Parathyroid adenoma (tissue), 2 donors: ENCODE results near the gene NME7.

Experiments used
- H2AFZ ChIP-seq: fragments of 300-600 bp; sonication (generic); one replicate; pipeline ENCODE4 v1.7.0; 2017; ENCODE audit warnings: antibody characterized with exemption, mild to moderate bottlenecking
- H3K27ac ChIP-seq: fragments of 300-600 bp; sonication (generic); one replicate; pipeline ENCODE4 v1.7.0; 2017
- H3K27me3 ChIP-seq: fragments of 300-600 bp; sonication (generic); one replicate; pipeline ENCODE4 v1.7.0; 2017; ENCODE audit warnings: low read length; ENCODE audit not compliant: control insufficient read depth, insufficient read depth
- H3K36me3 ChIP-seq: fragments of 300-600 bp; sonication (generic); one replicate; pipeline ENCODE4 v1.7.0; 2017; ENCODE audit warnings: low read length; ENCODE audit not compliant: control insufficient read depth, insufficient read depth
- H3K4me1 ChIP-seq: fragments of 300-600 bp; sonication (generic); one replicate; pipeline ENCODE4 v1.7.0; 2017; ENCODE audit warnings: control low read depth
- H3K4me2 ChIP-seq: fragments of 300-600 bp; sonication (generic); one replicate; pipeline ENCODE4 v1.7.0; 2017; ENCODE audit warnings: low read length
- H3K4me3 ChIP-seq: fragments of 300-600 bp; sonication (generic); one replicate; pipeline ENCODE4 v1.7.0; 2017; ENCODE audit warnings: low read depth, low read length
- H3K79me2 ChIP-seq: fragments of 300-600 bp; sonication (generic); one replicate; pipeline ENCODE4 v1.7.0; 2017; ENCODE audit warnings: control low read depth
- H3K9ac ChIP-seq: fragments of 300-600 bp; sonication (generic); one replicate; pipeline ENCODE4 v1.7.0; 2017; ENCODE audit warnings: mild to moderate bottlenecking
- H3K9me3 ChIP-seq: fragments of 300-600 bp; sonication (generic); one replicate; pipeline ENCODE4 v1.7.0; 2017; ENCODE audit warnings: low read length; ENCODE audit not compliant: control insufficient read depth
- CTCF ChIP-seq: fragments of 300-600 bp; sonication (generic); IDR thresholded peaks from one replicate; pipeline ENCODE4 v1.7.0; 2017; ENCODE audit warnings: antibody characterized with exemption, mild to moderate bottlenecking
- donor health status: primary hyperparathyroidism.

NME7 gene

GRCh38 chr1:169392406-169392805 lies 24.8 kb upstream of the NME7 start:
- Histone ChIP-seq H3K27ac (no peak overlapping the region), H2AFZ (no peak overlapping the region), H3K36me3 (no peaks in the 10 kb centered on the region), H3K4me2 (no peak overlapping the region), H3K4me1 (no peaks in the 10 kb centered on the region), H3K79me2 (no peaks in the 10 kb centered on the region), H3K27me3 (no peaks in the 10 kb centered on the region), H3K9ac (no peak overlapping the region), H3K4me3 (no peak overlapping the region), H3K9me3 (no peaks in the 10 kb centered on the region)
- TF ChIP-seq CTCF: no peak

- Histone ChIP-seq H3K4me2 (no peak overlapping the region), H3K27me3 (no peaks in the 10 kb centered on the region), H3K4me1 (no peaks in the 10 kb centered on the region), H3K27ac (no peak overlapping the region), H3K36me3 (no peaks in the 10 kb centered on the region), H3K4me3 (no peak overlapping the region), H3K9me3 (no peaks in the 10 kb centered on the region), H2AFZ (no peak overlapping the region), H3K9ac (no peak overlapping the region), H3K79me2 (no peaks in the 10 kb centered on the region)
- TF ChIP-seq CTCF: no peak
These were observed 22.7 kb upstream of the NME7 start for GRCh38 chr1:169390303-169390702.

- H3K36me3 ChIP-seq: no peaks in the 10 kb centered on the region
These were observed 19.8 kb upstream of the NME7 start for GRCh38 chr1:169387399-169387798.

GRCh38 chr1:169383449-169383848 lies 15.9 kb upstream of the NME7 start:
- H3K36me3 ChIP-seq: no peaks in the 10 kb centered on the region

More at GRCh38 chr1:169387399-169387798, 19.8 kb upstream of the NME7 start:
- H3K9me3 ChIP-seq: no peaks in the 10 kb centered on the region
- H3K79me2 ChIP-seq: no peaks in the 10 kb centered on the region
- H2AFZ ChIP-seq: no peak overlapping the region
- no peak overlapping the region for H3K4me3 ChIP-seq
- H3K4me1 ChIP-seq: no peaks in the 10 kb centered on the region
- no peak overlapping the region for H3K9ac ChIP-seq
- no peak overlapping the region for H3K4me2 ChIP-seq
- no peaks in the 10 kb centered on the region for H3K27me3 ChIP-seq
- TF ChIP-seq CTCF: no peak
- no peak overlapping the region for H3K27ac ChIP-seq

More at GRCh38 chr1:169383449-169383848, 15.9 kb upstream of the NME7 start:
- H3K4me3 ChIP-seq: no peak overlapping the region
- no peaks in the 10 kb centered on the region for H3K79me2 ChIP-seq
- TF ChIP-seq CTCF: no peak
- H3K9me3 ChIP-seq: no peaks in the 10 kb centered on the region
- H3K4me1 ChIP-seq: no peaks in the 10 kb centered on the region
- H3K27me3 ChIP-seq: no peaks in the 10 kb centered on the region
- no peak overlapping the region for H3K9ac ChIP-seq
- no peak overlapping the region for H2AFZ ChIP-seq
- no peak overlapping the region for H3K27ac ChIP-seq
- H3K4me2 ChIP-seq: no peak overlapping the region
